Spleen (tissue), 11 donors: ENCODE data around the gene PPP1R9A. TPM values are rescaled to one million over a fixed set of nuclear protein-coding genes. Genes with fewer than 3 reads are reported as not detected.

Experiments
- DNase-seq: peaks from one replicate; pipeline ENCODE4 v3.0.0-alpha.2; 2020
- H3K27ac ChIP-seq, 8 donors: fragments of 200-600 bp; sonication (generic) in 7 of 8; 1 replicate in 4 of 8; 2 replicates in 4 of 8; pipeline versions ENCODE4 v1.5.0 to v1.8.0; 2016 to 2021; ENCODE audit warnings: inconsistent platforms in 4 of 8, mild to moderate bottlenecking in 4 of 8, moderate library complexity in 1 of 8
- H3K27me3 ChIP-seq, 7 donors: fragments of 200-600 bp; sonication (generic) in 6 of 7; replicated peaks in 1 of 7; 1 replicate in 4 of 7; 2 replicates in 3 of 7; pipeline versions ENCODE4 v1.5.0 to v1.8.0; 2016 to 2021; ENCODE audit warnings: inconsistent platforms in 3 of 7, mild to moderate bottlenecking in 1 of 7
- H3K36me3 ChIP-seq, 6 donors: fragments of 200-600 bp; sonication (generic) in 5 of 6; 1 replicate in 4 of 6; 2 replicates in 2 of 6; pipeline versions ENCODE4 v1.5.0 to v1.8.0; 2016 to 2021; ENCODE audit warnings: inconsistent platforms in 2 of 6
- H3K4me1 ChIP-seq, 6 donors: fragments of 200-600 bp; sonication (generic) in 5 of 6; 1 replicate in 3 of 6; 2 replicates in 3 of 6; pipeline versions ENCODE4 v1.5.0 to v1.8.0; 2016 to 2021; ENCODE audit warnings: inconsistent platforms in 3 of 6
- H3K4me3 ChIP-seq, 8 donors: fragments of 200-600 bp; sonication (generic) in 7 of 8; 1 replicate in 4 of 8; 2 replicates in 4 of 8; pipeline versions ENCODE4 v1.5.0 to v1.8.0; 2016 to 2021; ENCODE audit warnings: inconsistent platforms in 4 of 8, mild to moderate bottlenecking in 4 of 8, moderate library complexity in 2 of 8
- H3K9me3 ChIP-seq, 8 donors: fragments of 200-600 bp; sonication (generic) in 7 of 8; 1 replicate in 4 of 8; 2 replicates in 4 of 8; pipeline versions ENCODE4 v1.5.0 to v1.8.0; 2016 to 2021; ENCODE audit warnings: inconsistent platforms in 4 of 8
- POLR2A ChIP-seq, 3 donors: fragments of 450-650 bp; IDR thresholded peaks; one replicate each; pipeline ENCODE4 v1.5.1; 2017; ENCODE audit warnings: antibody characterized with exemption in 3 of 3, mild to moderate bottlenecking in 1 of 3
- POLR2AphosphoS5 ChIP-seq, 3 donors: sonication (generic); formaldehyde crosslinking; IDR thresholded peaks; one replicate each; pipeline ENCODE4 v1.5.1; 2017; ENCODE audit warnings: antibody characterized with exemption in 3 of 3
- WGBS, 5 donors: extraction: QIAGEN DNeasy Blood & Tissue Kit in 3 of 5; methylation state at CpG; one replicate each; pipeline versions ENCODE4 v1.1.5 to v1.1.7; 2013 to 2018; 5-methylcytosine and 5-hydroxymethylcytosine counted together
- intact Hi-C: fragments of 100-400 bp; cut with DNase I; formaldehyde crosslinking; loops from one replicate; pipeline ENCODE4 v1.15.0; 2023; ENCODE audit warnings: low total_unique reads
- polyA plus RNA-seq, 3 donors: library from polyadenylated mRNA; stranded (reverse); fragments of 200-250 nt; gene quantifications; one replicate each; pipeline ENCODE4 v1.2.1, GENCODE V29; 2013
- total RNA-seq, 7 donors: library from RNA; depleted of rRNA in 3 of 7; stranded (reverse); fragments of >200 nt in 3 of 7; fragmentation: NEBNext Ultra II Directional in 4 of 7; extraction: Animal tissue kit (Norgen Biotek cat#: 25700) in 4 of 7; gene quantifications; one replicate each; pipeline versions ENCODE4 v1.1.0 to v1.2.1, GENCODE V29; 2016 to 2021
- TF ChIP-seq, protein P1 (sequence below), 11 experiments: fragments of 200-600 bp in 7 of 11; fragments of 450-650 bp in 4 of 11; sonication (generic) in 4 of 11; IDR thresholded peaks in 8 of 11; conservative IDR thresholded peaks in 3 of 11; 1 replicate in 7 of 11; 2 replicates in 4 of 11; pipeline versions ENCODE4 v1.4.0 to v1.8.0; 2016 to 2021; ENCODE audit warnings: antibody characterized with exemption in 11 of 11, inconsistent platforms in 4 of 11, mild to moderate bottlenecking in 1 of 11
- donor health status: healthy with polysubstance abuse.
- donor health status: DM: no; HTN: no; CAD: no; lungs with moderate emphysema.
- donor health status: DM: no; HTN: no; CAD: no.
- donor health status: Bipolar disorder and iron deficiency.
- donor health status: healthy.
- donor health status: DM: no; HTN: no; CAD: no.
- donor health status: DM: yes; HTN: yes; CAD: no.

Gene PPP1R9A
- total and polyA plus RNA-seq, 10 donors = 0.52 to 24.1 (median 10.9) TPM

DNA sequence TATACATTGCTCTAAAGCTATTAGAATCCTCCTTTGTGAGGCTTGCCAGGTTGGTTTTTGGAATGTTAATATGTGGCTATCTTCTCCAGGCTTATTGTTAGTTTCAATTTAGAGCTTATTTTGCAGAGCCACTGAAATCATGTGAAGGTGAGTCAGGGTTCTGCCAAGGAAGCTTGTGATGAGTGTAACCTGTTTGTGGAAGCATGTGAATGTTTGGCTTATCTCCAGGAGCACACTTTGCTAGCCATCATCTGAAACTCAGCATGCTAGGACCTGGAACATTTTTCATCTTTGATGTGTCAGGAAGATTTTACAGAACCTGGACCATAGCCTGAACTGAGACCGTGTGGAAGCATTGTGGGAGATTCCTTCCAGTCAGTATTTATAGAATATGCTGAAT lies 197.3 kb downstream of the PPP1R9A start:
- intact Hi-C loops = no loop called here
- no peak overlapping the region for H3K4me3 ChIP-seq

DNA sequence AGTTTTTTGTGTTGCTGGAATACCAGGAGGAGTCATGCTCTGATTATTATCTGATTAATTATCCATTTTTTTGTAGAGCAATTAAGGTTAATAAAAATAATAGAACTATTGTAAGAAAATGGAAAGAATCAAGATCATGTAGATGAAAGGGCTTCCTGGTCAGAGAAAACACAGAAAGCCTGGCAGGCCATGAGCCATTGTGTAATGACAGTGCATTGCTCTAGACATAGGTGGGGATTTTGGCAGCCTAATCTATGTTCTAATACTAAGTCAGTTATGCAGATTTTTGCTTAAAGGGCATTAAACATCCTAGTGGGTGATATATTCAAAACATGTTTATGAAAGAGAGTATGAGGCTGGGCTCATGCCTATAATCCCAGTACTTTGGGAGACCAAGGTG lies 198.2 kb downstream of the PPP1R9A start:
- no peak for DNase-seq
- Histone ChIP-seq H3K36me3 (no peaks in the 10 kb centered on the region), H3K4me1 (no peaks in the 10 kb centered on the region), H3K27me3 (no peaks in the 10 kb centered on the region), H3K9me3 (no peaks in the 10 kb centered on the region), H3K27ac (no peak overlapping the region), H3K4me3 (no peak overlapping the region)
- TF ChIP-seq, protein P1, sequence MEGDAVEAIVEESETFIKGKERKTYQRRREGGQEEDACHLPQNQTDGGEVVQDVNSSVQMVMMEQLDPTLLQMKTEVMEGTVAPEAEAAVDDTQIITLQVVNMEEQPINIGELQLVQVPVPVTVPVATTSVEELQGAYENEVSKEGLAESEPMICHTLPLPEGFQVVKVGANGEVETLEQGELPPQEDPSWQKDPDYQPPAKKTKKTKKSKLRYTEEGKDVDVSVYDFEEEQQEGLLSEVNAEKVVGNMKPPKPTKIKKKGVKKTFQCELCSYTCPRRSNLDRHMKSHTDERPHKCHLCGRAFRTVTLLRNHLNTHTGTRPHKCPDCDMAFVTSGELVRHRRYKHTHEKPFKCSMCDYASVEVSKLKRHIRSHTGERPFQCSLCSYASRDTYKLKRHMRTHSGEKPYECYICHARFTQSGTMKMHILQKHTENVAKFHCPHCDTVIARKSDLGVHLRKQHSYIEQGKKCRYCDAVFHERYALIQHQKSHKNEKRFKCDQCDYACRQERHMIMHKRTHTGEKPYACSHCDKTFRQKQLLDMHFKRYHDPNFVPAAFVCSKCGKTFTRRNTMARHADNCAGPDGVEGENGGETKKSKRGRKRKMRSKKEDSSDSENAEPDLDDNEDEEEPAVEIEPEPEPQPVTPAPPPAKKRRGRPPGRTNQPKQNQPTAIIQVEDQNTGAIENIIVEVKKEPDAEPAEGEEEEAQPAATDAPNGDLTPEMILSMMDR (IDR thresholded peaks at IDR 0.05 in 8 of 11, conservative IDR thresholded peaks at IDR 0.05 in 3 of 11) = no peak
- TF ChIP-seq POLR2AphosphoS5 (IDR thresholded peaks at IDR 0.05) (no peak), POLR2A (IDR thresholded peaks at IDR 0.05) (no peak)
- intact Hi-C loops = no loop called here

More for the DNA sequence above, 197.3 kb downstream of the PPP1R9A start:
- Histone ChIP-seq H3K9me3 (no peaks in the 10 kb centered on the region), H3K4me1 (no peaks in the 10 kb centered on the region), H3K27me3 (no peaks in the 10 kb centered on the region), H3K27ac (no peak overlapping the region), H3K36me3 (no peaks in the 10 kb centered on the region)
- 38 to 49% (median 44%) methylated on average over 1 of the region's 1 CpG for WGBS, 5 donors
- TF ChIP-seq, protein P1 (IDR thresholded peaks at IDR 0.05 in 8 of 11, conservative IDR thresholded peaks at IDR 0.05 in 3 of 11) = no peak
- TF ChIP-seq POLR2A (IDR thresholded peaks at IDR 0.05) (no peak), POLR2AphosphoS5 (IDR thresholded peaks at IDR 0.05) (no peak)
- DNase-seq = no peak

DNA sequence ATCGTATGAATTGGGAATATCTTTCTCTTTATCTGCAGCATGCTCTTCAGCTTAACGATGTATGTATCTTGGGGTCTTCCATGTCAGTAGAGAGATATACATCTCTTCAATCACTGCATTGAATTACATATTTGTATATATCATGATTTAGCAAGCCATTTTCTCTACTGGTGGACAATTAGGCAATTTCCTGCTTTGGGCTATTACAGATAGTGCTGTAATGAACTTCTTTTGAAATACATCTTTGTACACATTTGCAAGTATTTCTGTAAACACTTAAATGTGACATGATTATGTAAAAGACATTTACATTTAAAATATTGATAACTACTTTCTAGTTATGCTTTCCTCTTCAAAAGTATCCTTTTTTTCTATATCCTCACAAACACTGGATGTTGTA lies 199.0 kb downstream of the PPP1R9A start:
- Histone ChIP-seq H3K27me3 (no peaks in the 10 kb centered on the region), H3K27ac (no peak overlapping the region), H3K9me3 (no peaks in the 10 kb centered on the region), H3K4me3 (no peak overlapping the region), H3K36me3 (no peaks in the 10 kb centered on the region), H3K4me1 (no peaks in the 10 kb centered on the region)
- WGBS, 5 donors = 88 to 98% (median 96%) methylated on average over 2 of the region's 2 CpGs
- no peak for DNase-seq
- intact Hi-C loops = no loop called here
- no peak for TF ChIP-seq POLR2AphosphoS5 (IDR thresholded peaks at IDR 0.05)

DNA sequence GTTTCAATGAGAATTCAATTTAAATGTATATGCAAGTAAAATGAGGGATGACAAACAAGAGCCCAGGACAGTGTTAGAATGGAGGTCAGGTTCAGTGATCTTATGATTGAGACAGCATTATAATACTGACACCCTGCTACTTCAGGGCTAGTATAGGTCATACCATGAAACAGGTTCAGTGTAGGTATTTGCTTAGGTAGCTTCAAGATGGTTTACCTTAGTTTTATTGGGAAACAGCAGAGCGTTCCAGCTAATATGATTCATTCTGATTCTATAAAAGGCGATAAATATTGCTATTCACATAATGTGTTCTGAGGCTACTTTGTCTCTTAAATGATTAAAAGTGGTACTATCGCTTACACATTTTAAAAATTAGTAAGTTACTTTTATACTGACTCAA lies 203.3 kb downstream of the PPP1R9A start:
- 85 to 97% (median 91%) methylated on average over 3 of the region's 3 CpGs for WGBS, 5 donors
- no peak overlapping the region for H3K4me3 ChIP-seq
- no peaks in the 10 kb centered on the region for H3K4me1 ChIP-seq
- DNase-seq = no peak
- no peak overlapping the region for H3K27ac ChIP-seq
- TF ChIP-seq POLR2A (IDR thresholded peaks at IDR 0.05) (no peak), POLR2AphosphoS5 (IDR thresholded peaks at IDR 0.05) (no peak)
- TF ChIP-seq, protein P1 (IDR thresholded peaks at IDR 0.05 in 8 of 11, conservative IDR thresholded peaks at IDR 0.05 in 3 of 11) = no peak
- no peaks in the 10 kb centered on the region for H3K27me3 ChIP-seq
- H3K36me3 ChIP-seq = no peaks in the 10 kb centered on the region
- no peaks in the 10 kb centered on the region for H3K9me3 ChIP-seq
- intact Hi-C loops = no loop called here

DNA sequence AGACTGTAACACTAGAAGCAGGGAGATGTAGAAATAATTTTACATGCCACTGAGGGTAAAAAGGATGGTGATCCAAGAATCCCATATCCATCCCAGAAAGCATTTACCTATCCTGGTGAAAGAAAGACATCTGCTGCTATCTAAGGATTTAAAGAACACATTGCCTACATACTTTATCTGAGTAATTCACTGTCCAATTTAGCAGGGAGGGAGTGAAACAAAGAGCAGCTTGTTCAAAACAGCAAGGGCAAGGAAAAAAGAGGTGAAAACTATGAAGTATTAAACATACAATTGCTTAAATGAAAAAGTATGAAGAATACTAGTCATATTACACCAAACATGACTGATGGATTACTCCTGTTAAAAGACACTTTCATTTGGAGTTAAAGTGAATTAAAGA lies 206.2 kb downstream of the PPP1R9A start:
- no peaks in the 10 kb centered on the region for H3K27me3 ChIP-seq
- no peaks in the 10 kb centered on the region for H3K9me3 ChIP-seq
- no peaks in the 10 kb centered on the region for H3K4me1 ChIP-seq
- H3K27ac ChIP-seq = no peak overlapping the region
- DNase-seq = no peak
- no peak overlapping the region for H3K4me3 ChIP-seq
- no peak for TF ChIP-seq POLR2A (IDR thresholded peaks at IDR 0.05)
- TF ChIP-seq, protein P1 (IDR thresholded peaks at IDR 0.05 in 8 of 11, conservative IDR thresholded peaks at IDR 0.05 in 3 of 11) = no peak
- TF ChIP-seq POLR2AphosphoS5 (IDR thresholded peaks at IDR 0.05) = no peak
- intact Hi-C loops = no loop called here
- no peaks in the 10 kb centered on the region for H3K36me3 ChIP-seq
